ENCODE results near the gene USP21. TPM values are rescaled to one million over a fixed set of nuclear protein-coding genes. Genes with fewer than 3 reads are reported as not detected.

The USP21 gene
- total RNA-seq, 1 experiment from 2014 or later, result 4.2 TPM

- Histone ChIP-seq H3K4me3 (no peak overlapping the region), H3K27me3 (no peaks in the 10 kb centered on the region), H3K36me3 (peaks cover 57% of the 10 kb centered on the region), H3K9me3 (no peaks in the 10 kb centered on the region)
- no peak for DNase-seq
Measured at GRCh38 chr1:161130266-161130665, 29.0 kb upstream of the USP21 start.

- Histone ChIP-seq H3K4me3 (peak overlapping the region; percentile 70), H3K27me3 (no peaks in the 10 kb centered on the region), H3K36me3 (peaks cover 44% of the 10 kb centered on the region), H3K9me3 (no peaks in the 10 kb centered on the region)
- no peak for DNase-seq
Measured at GRCh38 chr1:161131523-161132409, 27.5 kb upstream of the USP21 start.

DNA sequence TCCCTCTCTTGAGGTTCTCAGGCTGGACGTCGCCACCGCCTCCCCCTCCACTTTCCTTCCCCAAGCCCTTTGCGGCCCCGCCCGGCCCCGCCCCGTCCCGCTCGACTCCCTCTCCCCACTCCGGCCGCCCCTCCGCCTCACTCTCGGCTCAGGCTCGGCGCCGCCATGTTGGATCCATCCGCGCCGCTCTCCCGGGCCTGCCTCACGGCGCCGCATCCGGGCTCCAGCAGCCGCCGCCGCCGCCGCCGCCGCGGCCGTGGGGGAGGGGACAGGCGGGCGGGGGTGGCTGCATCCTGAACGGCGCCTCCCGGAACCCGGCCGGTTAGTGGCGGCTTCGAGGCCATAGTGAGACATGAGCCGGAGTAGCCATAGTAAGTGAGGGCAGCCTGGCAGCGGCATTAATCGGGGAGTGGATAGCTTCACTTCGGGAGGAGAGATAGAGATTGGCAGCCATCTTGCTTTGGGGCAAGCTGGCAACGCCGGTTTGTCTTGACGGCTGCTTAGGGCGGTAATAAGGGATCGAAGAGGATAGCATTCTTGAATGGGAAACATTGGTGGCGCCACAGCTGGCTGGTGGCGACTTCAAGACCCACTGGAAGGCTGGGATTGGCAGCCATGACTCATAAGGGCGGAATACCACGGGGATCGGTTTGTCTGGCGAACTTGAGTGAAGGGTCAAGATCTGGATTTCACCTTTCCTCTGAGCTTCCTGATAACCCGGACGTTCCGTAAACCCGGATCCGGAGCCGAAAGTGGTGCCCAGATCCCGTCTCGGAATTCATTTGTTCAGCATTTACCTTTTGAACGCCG, 26.7 kb upstream of the USP21 start, which contains the start of gene DEDD:
TSS of gene DEDD (minus strand) at position 258 of the 810 bp plus-strand sequence. CDS start 8,205 bp downstream, outside the sequence.
- Histone ChIP-seq H3K27me3 (no peaks in the 10 kb centered on the region), H3K36me3 (peaks cover 38% of the 10 kb centered on the region), H3K9me3 (no peaks in the 10 kb centered on the region), H3K4me3 (peak within 1 kb of the TSS; percentile 70)
- DNase-seq, result peak; percentile 97

DNA sequence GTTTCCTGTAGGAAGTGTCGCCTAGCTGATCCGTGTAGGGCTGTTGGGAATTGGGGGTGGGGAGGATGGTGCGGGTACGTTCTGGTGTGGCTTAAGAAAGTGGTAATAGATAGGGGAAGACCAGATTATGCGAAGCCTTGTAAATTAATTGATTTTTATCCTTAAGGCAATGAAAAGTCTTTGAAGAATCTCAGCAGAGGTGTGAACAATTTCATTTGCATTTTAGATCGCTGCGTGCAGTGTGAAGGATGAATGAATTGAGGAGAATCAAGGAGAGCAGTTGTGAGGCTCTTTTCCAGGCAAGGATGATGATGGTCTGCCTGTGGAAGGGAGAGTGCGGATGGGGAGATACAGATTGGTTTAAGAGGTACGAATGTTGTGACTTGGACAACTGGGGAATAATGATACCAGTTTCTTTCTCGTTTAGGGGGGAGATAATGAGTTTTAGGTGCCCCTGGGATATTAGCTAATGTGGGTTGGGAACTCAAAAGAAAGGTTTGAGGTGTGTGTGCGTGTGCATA, 26.0 kb upstream of the USP21 start:
- H3K9me3 ChIP-seq, result no peaks in the 10 kb centered on the region
- H3K27me3 ChIP-seq, result no peaks in the 10 kb centered on the region
- DNase-seq, result no peak
- H3K36me3 ChIP-seq, result peaks cover 32% of the 10 kb centered on the region
- peak overlapping the region; percentile 70 for H3K4me3 ChIP-seq

- no peaks in the 10 kb centered on the region for H3K9me3 ChIP-seq
- H3K4me3 ChIP-seq, result no peak overlapping the region
- H3K27me3 ChIP-seq, result no peaks in the 10 kb centered on the region
- H3K36me3 ChIP-seq, result peaks cover 6% of the 10 kb centered on the region
- no peak for DNase-seq
Measured at GRCh38 chr1:161137881-161138280, 21.4 kb upstream of the USP21 start.

DNA sequence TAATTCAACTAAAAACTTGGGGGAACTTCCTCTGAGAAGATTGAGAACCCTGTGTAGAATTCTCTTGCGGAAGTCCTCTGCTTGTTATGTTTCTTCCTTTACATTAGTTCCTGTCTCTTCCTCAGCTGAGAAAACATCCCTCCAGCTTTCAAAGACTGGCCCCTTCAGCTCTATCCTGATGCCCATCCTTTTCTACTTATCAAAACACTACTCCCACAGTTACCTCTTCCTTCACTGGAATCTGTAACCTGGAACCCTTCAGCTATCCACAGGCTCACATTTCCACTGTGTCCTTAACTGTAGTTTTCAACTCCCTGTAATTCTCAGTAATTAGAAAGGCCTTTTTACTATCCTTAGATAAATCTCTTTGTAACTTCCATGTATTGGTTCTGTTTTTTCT, 20.9 kb upstream of the USP21 start:
- Histone ChIP-seq H3K4me3 (no peak overlapping the region), H3K9me3 (no peaks in the 10 kb centered on the region), H3K36me3 (peaks cover 6% of the 10 kb centered on the region), H3K27me3 (no peaks in the 10 kb centered on the region)
- DNase-seq, result no peak

GRCh38 chr1:161139766-161140165, 19.5 kb upstream of the USP21 start:
- Histone ChIP-seq H3K27me3 (no peaks in the 10 kb centered on the region), H3K4me3 (no peak overlapping the region), H3K36me3 (peaks cover 2% of the 10 kb centered on the region), H3K9me3 (no peaks in the 10 kb centered on the region)
- DNase-seq, result no peak

DNA sequence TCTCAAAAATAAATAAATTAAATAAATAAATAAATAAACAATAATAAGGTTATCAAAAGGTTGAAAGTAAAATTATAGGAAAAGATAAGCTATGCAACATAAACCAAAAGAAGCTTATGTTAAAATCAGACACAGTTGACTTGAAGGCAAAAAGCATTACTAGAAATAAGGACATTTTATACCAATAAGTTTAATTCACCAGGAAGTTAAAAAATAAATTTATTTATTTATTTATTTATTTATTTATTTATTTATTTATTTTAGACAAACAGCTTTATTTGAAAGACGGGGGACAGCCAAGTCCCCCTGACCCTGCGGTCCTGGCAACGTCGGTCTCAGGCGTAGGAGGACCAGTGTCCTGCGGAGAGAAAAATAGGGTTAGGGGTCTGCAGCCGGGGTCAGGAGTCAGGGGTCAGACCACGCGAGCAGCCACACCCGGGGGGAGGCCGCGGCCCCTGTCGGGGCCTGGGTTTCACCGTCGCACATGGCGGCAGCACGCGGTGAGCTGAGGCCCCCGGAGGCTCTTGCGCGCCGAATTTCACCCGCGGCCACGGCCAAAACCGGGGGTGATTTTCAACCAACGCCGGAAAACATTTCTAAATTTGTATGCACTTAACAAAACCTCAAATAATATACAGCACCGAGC, 18.4 kb upstream of the USP21 start:
- Histone ChIP-seq H3K36me3 (no peaks in the 10 kb centered on the region), H3K27me3 (no peaks in the 10 kb centered on the region), H3K4me3 (no peak overlapping the region), H3K9me3 (no peaks in the 10 kb centered on the region)
- no peak for DNase-seq

DNA sequence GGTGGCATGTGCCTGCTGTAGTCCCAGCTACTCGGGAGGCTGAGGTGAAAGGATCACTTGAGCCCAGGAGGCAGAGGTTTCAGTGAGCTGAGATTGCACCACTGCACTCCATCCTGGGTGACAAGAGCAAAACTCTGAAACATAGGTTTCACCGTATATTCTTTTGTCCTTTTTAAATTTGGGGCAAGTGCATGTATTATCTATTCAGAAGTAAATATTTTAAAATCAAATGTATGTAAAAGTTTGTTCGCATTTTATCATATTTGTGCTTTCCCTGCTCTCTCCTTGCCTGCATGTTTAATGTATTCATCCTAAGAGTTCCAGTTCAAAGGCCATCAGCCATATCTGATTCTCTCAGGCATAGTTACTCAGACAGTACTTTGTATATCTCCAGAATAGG, 13.5 kb upstream of the USP21 start:
- no peak for DNase-seq
- Histone ChIP-seq H3K4me3 (no peak overlapping the region), H3K9me3 (no peaks in the 10 kb centered on the region), H3K27me3 (no peaks in the 10 kb centered on the region), H3K36me3 (no peaks in the 10 kb centered on the region)

DNA sequence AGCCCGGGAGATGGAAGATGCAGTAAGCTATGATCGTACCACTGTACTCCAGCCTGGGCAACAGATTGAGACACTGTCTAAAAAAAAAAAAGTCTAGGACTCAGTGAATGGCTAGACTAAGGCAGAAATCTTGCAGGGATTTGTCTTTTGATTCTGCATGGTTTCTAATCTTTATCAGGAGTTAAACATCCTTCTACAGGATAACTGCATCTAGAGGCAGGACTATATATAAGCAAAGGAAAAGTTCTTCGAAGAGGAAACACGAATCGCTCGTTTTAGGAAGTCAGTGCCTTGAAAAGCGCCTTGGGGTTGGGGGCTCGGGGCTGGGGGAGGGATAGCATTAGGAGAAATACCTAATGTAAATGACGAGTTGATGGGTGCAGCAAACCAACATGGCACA, 6.1 kb upstream of the USP21 start:
- Histone ChIP-seq H3K27me3 (no peaks in the 10 kb centered on the region), H3K9me3 (no peaks in the 10 kb centered on the region), H3K4me3 (peak overlapping the region; percentile 73), H3K36me3 (peaks cover 15% of the 10 kb centered on the region)
- DNase-seq, result no peak

DNA sequence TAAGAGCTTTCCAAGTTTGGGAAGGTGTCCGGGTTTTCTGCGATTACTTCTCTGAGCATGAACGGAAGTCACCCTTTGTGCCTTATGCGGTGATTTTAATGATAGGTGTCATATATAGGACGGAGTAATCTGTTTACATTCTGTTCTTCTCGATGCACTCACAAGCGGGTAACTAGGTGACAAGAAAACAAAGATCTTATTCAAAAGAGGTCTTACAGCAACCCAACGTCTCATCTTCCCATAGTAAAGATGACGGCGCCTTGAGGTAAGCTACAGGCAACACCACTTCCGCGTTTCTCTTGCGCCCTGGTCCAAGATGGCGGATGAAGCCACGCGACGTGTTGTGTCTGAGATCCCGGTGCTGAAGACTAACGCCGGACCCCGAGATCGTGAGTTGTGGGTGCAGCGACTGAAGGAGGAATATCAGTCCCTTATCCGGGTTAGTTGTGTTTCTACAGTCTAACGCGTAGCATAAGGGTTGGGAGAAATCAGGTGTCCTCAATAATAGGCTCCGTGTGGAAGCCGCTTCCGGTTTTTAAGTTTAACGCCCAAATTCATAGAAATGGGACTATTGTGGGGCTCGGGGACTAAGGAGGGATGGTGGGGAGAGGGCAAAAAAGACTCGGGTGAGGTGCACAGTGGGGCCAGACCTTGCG, 5.5 kb upstream of the USP21 start, which contains the start of gene UFC1:
TSS of gene UFC1 (plus strand) at position 297 of the 656 bp plus-strand sequence. CDS start at position 317, 20 bp downstream.
- no peaks in the 10 kb centered on the region for H3K9me3 ChIP-seq
- DNase-seq, result peak; percentile 85
- H3K4me3 ChIP-seq, result peak within 1 kb of the TSS; percentile 73
- H3K36me3 ChIP-seq, result peaks cover 20% of the 10 kb centered on the region
- H3K27me3 ChIP-seq, result no peaks in the 10 kb centered on the region

DNA sequence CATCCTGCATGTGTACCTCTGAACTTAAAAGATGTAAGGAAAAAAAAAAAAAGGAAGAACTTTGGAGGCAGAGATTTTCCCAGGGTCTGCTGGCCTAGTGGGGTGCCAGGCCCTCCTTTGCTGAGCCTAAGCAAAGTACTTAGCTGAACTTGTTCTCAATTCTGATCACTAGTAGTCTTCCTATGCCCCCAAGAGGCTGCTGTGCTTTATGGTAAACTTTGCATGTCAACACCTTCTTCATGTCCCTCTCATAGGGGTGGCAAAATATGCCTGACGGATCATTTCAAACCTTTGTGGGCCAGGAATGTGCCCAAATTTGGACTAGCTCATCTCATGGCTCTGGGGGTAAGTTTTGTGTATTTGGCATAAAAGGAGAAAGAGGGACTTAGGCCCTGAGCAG, 1.4 kb upstream of the USP21 start:
- Histone ChIP-seq H3K27me3 (no peaks in the 10 kb centered on the region), H3K9me3 (no peaks in the 10 kb centered on the region), H3K36me3 (peaks cover 45% of the 10 kb centered on the region), H3K4me3 (no peak overlapping the region)
- no peak for DNase-seq

GRCh38 chr1:161158316-161159010, 837 bp upstream of the USP21 start:
- Histone ChIP-seq H3K4me3 (peak overlapping the region; percentile 88), H3K27me3 (no peaks in the 10 kb centered on the region), H3K9me3 (no peaks in the 10 kb centered on the region), H3K36me3 (peaks cover 51% of the 10 kb centered on the region)
- no peak for DNase-seq

GRCh38 chr1:161159913-161160243, 578 bp downstream of the USP21 start:
- peak overlapping the region; percentile 88 for H3K4me3 ChIP-seq
- DNase-seq, result no peak
- H3K9me3 ChIP-seq, result no peaks in the 10 kb centered on the region
- H3K27me3 ChIP-seq, result no peaks in the 10 kb centered on the region
- H3K36me3 ChIP-seq, result peaks cover 49% of the 10 kb centered on the region

- Histone ChIP-seq H3K4me3 (no peak overlapping the region; the same call in 1 of the 2 replicates), H3K9me3 (no peaks in the 10 kb centered on the region), H3K27me3 (no peaks in the 10 kb centered on the region), H3K36me3 (peaks cover 44% of the 10 kb centered on the region)
- DNase-seq, result no peak
Measured at GRCh38 chr1:161160671-161161145, 1.4 kb downstream of the USP21 start.

GRCh38 chr1:161161652-161162051, 2.4 kb downstream of the USP21 start:
- Histone ChIP-seq H3K27me3 (no peaks in the 10 kb centered on the region), H3K36me3 (peaks cover 43% of the 10 kb centered on the region), H3K9me3 (no peaks in the 10 kb centered on the region), H3K4me3 (no peak overlapping the region)
- no peak for DNase-seq
